Thoracic aorta (tissue), 2 donors: ENCODE measurements around the gene KCTD6. TPM values are rescaled to one million over a fixed set of nuclear protein-coding genes. Genes with fewer than 3 reads are reported as not detected.

Source experiments
- ATAC-seq: fragments of 150-250 bp; one replicate; pipeline ENCODE4 v1.8.0; 2017; ENCODE audit warnings: low read depth; ENCODE audit not compliant: insufficient number of reproducible peaks, low FRiP score
- DNase-seq: peaks from one replicate; pipeline ENCODE4 v3.0.0-alpha.2; 2020; ENCODE audit warnings: low spot score
- H3K27ac ChIP-seq, 2 donors: fragments of 200-600 bp; sonication (generic); 1 replicate in 1 of 2; 2 replicates in 1 of 2; pipeline ENCODE4 v1.5.1; 2016; ENCODE audit warnings: mild to moderate bottlenecking in 2 of 2, moderate library complexity in 2 of 2
- H3K27me3 ChIP-seq: fragments of 200-600 bp; sonication (generic); replicated peaks from 2 replicates; pipeline ENCODE4 v1.6.0; 2016; ENCODE audit warnings: mild to moderate bottlenecking; ENCODE audit not compliant: insufficient read depth
- H3K36me3 ChIP-seq: fragments of 200-600 bp; sonication (generic); one replicate; pipeline ENCODE4 v1.5.1; 2016
- H3K4me1 ChIP-seq, 2 donors: fragments of 200-600 bp; sonication (generic); 1 replicate in 1 of 2; 2 replicates in 1 of 2; pipeline versions ENCODE4 v1.5.1 to v1.6.0; 2016; ENCODE audit warnings: low read depth in 2 of 2, mild to moderate bottlenecking in 1 of 2; ENCODE audit not compliant: control insufficient read depth in 1 of 2
- H3K4me3 ChIP-seq: fragments of 200-600 bp; sonication (generic); 2 replicates; pipeline ENCODE4 v1.5.1; 2016; ENCODE audit warnings: mild to moderate bottlenecking
- H3K9me3 ChIP-seq: fragments of 200-600 bp; sonication (generic); 2 replicates; pipeline ENCODE4 v1.5.1; 2016
- CTCF ChIP-seq: fragments of 200-600 bp; sonication (generic); IDR thresholded peaks from one replicate; pipeline ENCODE4 v1.5.1; 2019; ENCODE audit warnings: antibody characterized with exemption
- total RNA-seq, 2 donors: library from RNA; depleted of rRNA; stranded (reverse); fragments of >200 nt; gene quantifications; one replicate each; pipeline versions ENCODE4 v1.1.0 to v1.2.3, GENCODE V29; 2016

The KCTD6 gene
- total RNA-seq, 2 donors from 2014 or later: 14.5 to 28.6 TPM

GRCh38 chr3:58471025-58471887 is 20.6 kb upstream of the KCTD6 start:
- TF ChIP-seq CTCF: no peak
- ATAC-seq (no peak), DNase-seq (no peak)
- Histone ChIP-seq H3K27ac (no peak overlapping the region), H3K36me3 (no peaks in the 10 kb centered on the region), H3K4me3 (no peak overlapping the region), H3K27me3 (no peaks in the 10 kb centered on the region), H3K4me1 (peaks cover 0 to 3% of the 10 kb centered on the region in 2 donors), H3K9me3 (no peaks in the 10 kb centered on the region)

GRCh38 chr3:58473275-58473674 is 18.6 kb upstream of the KCTD6 start:
- H3K4me1 ChIP-seq: peaks cover 0 to 3% of the 10 kb centered on the region in 2 donors
- H3K27ac ChIP-seq: no peak overlapping the region
- H3K4me3 ChIP-seq: no peak overlapping the region
- TF ChIP-seq CTCF: no peak
- no peaks in the 10 kb centered on the region for H3K27me3 ChIP-seq
- ATAC-seq: no peak
- no peaks in the 10 kb centered on the region for H3K9me3 ChIP-seq
- no peak for DNase-seq
- no peaks in the 10 kb centered on the region for H3K36me3 ChIP-seq

- no peaks in the 10 kb centered on the region for H3K27me3 ChIP-seq
- ATAC-seq (no peak), DNase-seq (no peak)
- H3K4me1 ChIP-seq: peaks cover 0 to 3% of the 10 kb centered on the region in 2 donors
- no peaks in the 10 kb centered on the region for H3K36me3 ChIP-seq
- TF ChIP-seq CTCF: no peak
- H3K4me3 ChIP-seq: no peak overlapping the region
- no peaks in the 10 kb centered on the region for H3K9me3 ChIP-seq
- H3K27ac ChIP-seq: no peak overlapping the region
Observed at GRCh38 chr3:58474348-58474911, 17.5 kb upstream of the KCTD6 start.

- Histone ChIP-seq H3K36me3 (no peaks in the 10 kb centered on the region), H3K4me1 (peaks cover 0 to 3% of the 10 kb centered on the region in 2 donors), H3K4me3 (no peak overlapping the region), H3K27ac (no peak overlapping the region), H3K27me3 (no peaks in the 10 kb centered on the region), H3K9me3 (no peaks in the 10 kb centered on the region)
- TF ChIP-seq CTCF: no peak
- ATAC-seq: no peak
- DNase-seq: no peak
Observed at GRCh38 chr3:58474967-58475578, 16.8 kb upstream of the KCTD6 start.

- H3K36me3 ChIP-seq: no peaks in the 10 kb centered on the region
- H3K4me3 ChIP-seq: no peak overlapping the region
- DNase-seq (no peak), ATAC-seq (no peak)
- TF ChIP-seq CTCF: no peak
- no peaks in the 10 kb centered on the region for H3K27me3 ChIP-seq
- no peak overlapping the region for H3K27ac ChIP-seq
- no peaks in the 10 kb centered on the region for H3K4me1 ChIP-seq
- peaks cover 4% of the 10 kb centered on the region for H3K9me3 ChIP-seq
Observed at GRCh38 chr3:58478781-58479180, 13.1 kb upstream of the KCTD6 start.
